Measurements from ENCODE around the gene SNRPN.

- TF ChIP-seq CTCF (conservative IDR thresholded peaks at IDR 0.05; ENCODE audit: low read depth, low read length) (no peak), EZH2 (IDR thresholded peaks at IDR 0.05; ENCODE audit: borderline replicate concordance, low read depth, low read length, poor library complexity, severe bottlenecking) (no peak)
These were observed 8.1 kb downstream of the SNRPN start for GRCh38 chr15:24962880-24963279.

Measured in A673 (cell line).